T47D (cell line): ENCODE data around the gene IL24.

Experiments
- DNase-seq, 2 experiments: peaks; one replicate each; pipeline versions ENCODE4 v3.0.0 to v3.0.0-alpha.2; 2011 to 2012; ENCODE audit warnings: low read depth in 1 of 2, low spot score in 1 of 2
- JUND ChIP-seq: IDR thresholded peaks from 2 replicates; pipeline ENCODE4 v1.6.1; 2012; ENCODE audit warnings: low read depth
- in situ Hi-C: cut with HindIII; loops from 2 replicates; pipeline ENCODE4 v1.10.0; 2016; ENCODE audit warnings: low sequenced_read_pairs, low pct_unique_long_range_greater_than_20kb

IL24 gene

GRCh38 chr1:206899717-206900116 lies 2.5 kb downstream of the IL24 start:
- no peak for TF ChIP-seq JUND
- in situ Hi-C loops, result no loop called here
- no peak for DNase-seq

DNA sequence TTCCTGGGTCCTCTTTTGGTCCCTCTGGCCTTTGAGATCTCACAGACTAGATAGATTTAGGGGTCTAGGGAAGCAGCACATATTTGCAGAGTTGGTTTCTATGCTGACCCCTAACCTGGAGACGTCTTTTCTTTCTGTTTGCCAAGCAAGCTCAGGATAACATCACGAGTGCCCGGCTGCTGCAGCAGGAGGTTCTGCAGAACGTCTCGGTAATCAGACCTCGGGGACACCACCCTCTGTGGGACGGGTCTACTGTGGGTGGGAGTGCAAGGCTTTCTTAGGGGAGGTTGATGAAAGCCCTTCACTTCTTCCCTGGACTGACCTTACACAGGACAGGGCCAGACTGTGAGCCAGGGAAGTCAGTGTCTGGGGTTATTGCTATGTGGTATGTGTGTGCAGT lies 2.9 kb downstream of the IL24 start:
- DNase-seq, result no peak
- TF ChIP-seq JUND, result no peak
- in situ Hi-C loops, result no loop called here

- in situ Hi-C loops, result no loop called here
- TF ChIP-seq JUND, result no peak
- DNase-seq, result no peak
These were observed 4.7 kb downstream of the IL24 start for GRCh38 chr1:206901944-206902343.

DNA sequence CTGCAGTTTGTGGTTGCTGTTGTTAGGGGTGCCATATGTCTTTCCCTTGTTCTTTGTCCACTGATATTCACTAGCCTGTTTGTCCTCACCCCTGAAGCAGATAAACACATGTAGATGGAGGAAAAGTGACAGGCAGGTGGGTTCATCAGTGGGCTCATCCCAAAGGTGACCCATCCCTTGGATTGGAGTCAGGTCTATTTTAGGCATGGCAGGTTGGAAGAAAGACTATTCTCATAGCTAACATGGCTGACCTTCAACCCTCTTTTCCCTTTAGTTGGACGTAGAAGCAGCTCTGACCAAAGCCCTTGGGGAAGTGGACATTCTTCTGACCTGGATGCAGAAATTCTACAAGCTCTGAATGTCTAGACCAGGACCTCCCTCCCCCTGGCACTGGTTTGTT lies 5.5 kb downstream of the IL24 start:
- in situ Hi-C loops, result no loop called here
- TF ChIP-seq JUND, result no peak
- no peak for DNase-seq

DNA sequence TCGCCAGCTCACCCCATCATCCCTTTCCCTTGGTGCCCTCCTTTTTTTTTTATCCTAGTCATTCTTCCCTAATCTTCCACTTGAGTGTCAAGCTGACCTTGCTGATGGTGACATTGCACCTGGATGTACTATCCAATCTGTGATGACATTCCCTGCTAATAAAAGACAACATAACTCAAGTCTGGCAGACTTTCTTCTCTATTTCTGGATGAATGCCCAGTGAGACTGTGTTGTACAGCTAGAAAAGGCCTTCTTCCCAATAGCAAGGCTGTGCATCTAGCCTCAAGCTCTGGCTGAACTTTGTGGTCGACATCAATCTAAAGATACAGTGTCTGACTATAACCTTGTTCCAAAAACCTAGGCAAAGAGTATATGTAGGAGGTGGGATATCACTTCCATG lies 6.4 kb downstream of the IL24 start:
- in situ Hi-C loops, result no loop called here
- no peak for TF ChIP-seq JUND
- DNase-seq, result peak in 1 of 2 experiments; percentile 35

DNA sequence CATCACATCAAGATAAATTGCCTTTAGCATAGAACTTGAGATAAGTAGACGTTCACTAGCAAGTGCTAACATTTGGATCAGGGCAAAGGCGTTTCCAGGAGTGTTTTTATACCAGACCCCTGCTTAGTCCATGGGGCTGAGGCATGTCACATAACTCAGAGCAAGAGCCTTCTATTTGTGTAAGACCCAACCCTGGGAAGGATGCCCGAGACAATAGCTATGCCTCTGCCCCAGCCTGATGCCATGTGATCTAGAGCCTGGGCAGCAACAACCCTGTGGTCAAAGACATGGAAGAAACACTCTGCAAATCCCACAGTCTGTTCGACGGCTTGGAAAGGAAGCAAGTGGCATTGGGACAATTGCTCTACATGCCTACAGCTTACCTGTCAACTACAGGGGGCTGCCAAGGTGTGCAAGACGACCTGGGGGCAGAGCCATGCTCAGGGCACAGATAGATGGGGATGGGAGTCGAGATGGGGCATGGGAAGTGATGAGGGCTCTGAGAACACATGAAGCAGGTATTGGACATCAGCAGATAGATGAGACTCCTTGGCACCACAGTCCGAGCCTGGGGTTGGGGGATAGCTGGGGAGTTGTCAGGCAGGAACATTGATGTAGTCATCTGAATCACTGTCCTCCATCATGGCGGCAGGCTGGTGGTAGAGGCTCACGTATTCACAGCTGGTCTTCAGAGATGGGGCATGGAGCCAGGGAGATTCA lies 7.3 kb downstream of the IL24 start:
- in situ Hi-C loops, result no loop called here
- TF ChIP-seq JUND, result no peak
- DNase-seq, result no peak

GRCh38 chr1:206905295-206906164 lies 8.3 kb downstream of the IL24 start:
- DNase-seq, result no peak
- in situ Hi-C loops, result no loop called here
- TF ChIP-seq JUND, result no peak

DNA sequence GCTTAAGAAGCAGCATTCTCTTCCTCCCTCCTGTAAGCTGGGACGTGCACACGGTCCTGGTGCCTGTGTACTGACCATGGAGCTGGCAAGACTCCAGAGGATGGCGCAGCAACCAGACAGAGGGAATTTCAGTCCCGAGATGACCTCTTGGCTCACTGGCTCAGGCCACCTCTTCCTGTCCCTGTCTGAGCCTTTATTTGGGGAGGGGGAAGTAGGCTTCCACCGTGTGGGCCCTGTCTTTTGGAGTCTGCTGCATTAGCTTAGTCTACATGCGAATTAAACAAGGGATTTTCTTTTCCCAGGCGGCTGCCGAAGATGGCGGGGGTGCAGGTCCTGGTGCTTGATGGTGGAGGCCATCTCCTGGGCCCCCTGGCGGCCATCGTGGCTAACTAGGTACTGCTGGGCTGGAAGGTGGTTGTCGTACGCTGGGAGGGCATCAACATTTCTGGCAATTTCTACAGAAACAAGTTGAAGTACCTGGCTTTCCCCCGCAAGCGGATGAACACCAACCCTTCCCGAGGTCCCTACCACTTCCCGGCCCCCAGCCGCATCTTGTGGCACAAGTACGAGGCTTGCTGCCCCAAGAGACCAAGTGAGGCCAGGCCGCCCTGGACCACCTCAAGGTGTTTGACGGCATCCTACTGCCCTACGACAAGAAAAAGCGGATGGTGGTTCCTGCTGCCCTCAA lies 10.2 kb downstream of the IL24 start:
- DNase-seq, result peak in 1 of 2 experiments; percentile 69
- in situ Hi-C loops, result no loop called here
- no peak for TF ChIP-seq JUND

DNA sequence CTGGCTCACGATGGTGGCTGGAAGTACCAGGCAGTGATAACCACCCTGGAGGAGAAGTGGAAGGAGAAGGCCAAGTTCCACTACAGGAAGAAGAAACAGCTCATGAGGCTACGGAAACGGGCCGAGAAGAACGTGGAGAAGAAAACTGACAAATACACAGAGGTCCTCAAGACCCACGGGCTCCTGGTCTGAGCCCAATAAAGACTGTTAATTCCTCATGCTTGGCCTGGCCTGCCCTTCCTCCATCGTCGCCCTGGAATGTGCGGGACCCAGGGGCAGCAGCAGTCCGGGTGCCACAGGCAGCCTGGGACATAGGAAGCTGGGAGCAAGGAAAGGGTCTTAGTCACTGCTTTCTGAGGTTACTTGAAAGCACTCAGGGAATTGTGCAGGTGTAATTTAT lies 10.8 kb downstream of the IL24 start:
- in situ Hi-C loops, result no loop called here
- DNase-seq, result no peak
- TF ChIP-seq JUND, result no peak

- peak; percentile 67 to 90 for DNase-seq
- in situ Hi-C loops, result no loop called here
- no peak for TF ChIP-seq JUND
These were observed 12.1 kb downstream of the IL24 start for GRCh38 chr1:206909161-206909882.

DNA sequence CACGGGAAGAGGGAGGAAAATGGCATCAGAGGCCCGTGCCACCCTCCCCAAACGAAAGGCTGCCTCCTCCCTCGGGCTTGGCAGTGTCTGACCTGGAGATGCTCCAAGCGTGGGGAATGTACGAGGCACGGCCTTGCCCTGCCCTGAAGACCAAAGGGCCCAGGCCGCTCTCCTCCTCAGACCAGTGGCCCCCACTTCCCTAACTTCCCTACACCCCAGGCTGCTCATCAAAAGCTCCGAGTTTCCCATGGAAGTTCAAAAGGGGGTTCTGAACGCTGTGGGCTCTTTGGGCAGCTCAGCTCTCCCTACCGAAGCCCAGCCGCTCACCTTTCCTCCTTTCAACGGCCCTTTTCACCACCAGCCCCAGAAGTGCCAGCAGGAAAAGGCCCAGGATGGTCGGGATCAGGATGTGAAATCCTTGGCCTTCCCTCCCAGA lies 12.7 kb downstream of the IL24 start:
- in situ Hi-C loops, result no loop called here

DNA sequence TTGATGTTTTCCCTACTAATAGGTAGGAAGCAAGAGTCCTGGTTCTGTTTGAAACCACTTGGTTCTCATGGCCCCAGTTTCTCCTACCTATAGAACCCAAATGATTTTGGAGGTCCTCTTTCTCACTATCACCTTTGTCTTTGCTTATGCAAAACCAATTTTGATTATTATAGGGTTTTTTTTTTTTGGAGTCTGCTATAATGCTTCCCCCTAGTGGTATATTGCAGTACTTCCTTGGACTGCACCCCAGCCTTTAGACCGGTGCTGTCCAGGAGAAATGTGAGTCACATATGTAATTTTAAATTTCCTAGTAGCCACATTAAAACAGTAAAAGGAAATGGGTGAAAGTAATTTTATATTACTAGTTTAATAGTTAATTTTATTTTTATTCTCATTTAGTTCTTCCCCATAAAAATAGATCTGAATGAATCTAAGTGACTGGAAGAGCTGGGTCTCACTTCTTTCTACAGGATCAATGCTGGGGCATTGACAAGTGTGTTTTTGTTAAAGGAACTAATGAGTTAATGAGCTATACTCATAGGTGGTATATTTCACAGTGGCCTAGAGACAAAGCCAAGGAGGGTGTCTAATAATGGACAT lies 13.9 kb downstream of the IL24 start:
- DNase-seq, result peak; percentile 58 to 71
- in situ Hi-C loops, result no loop called here

More for the DNA sequence above, 12.7 kb downstream of the IL24 start:
- no peak for DNase-seq
- no peak for TF ChIP-seq JUND

More for the DNA sequence above, 13.9 kb downstream of the IL24 start:
- TF ChIP-seq JUND, result no peak
